ENCODE data around the gene RASAL1.

RASAL1 gene

DNA sequence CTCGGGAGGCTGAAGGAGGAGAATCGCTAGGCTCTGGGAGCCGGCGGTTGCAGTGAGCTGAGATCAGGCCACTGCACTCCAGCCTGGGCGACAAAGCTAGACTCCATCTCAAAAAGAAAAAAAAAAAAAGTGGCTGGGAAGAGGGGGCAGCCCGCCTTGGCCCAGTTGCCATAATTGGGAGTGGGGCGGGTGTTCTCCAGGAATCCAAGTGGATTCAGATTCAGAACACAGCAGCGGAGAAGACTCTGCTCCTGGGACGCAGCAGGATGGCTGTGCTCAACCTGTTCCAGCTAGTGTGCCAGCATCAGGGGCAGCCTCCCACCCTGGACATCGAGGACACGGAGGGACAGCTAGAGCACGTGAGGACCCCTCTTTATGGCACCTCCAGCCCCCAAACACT lies 19.5 kb upstream of the RASAL1 start:
- no peak overlapping the region for H3K4me3 ChIP-seq (replicated peaks; ENCODE audit: low read depth, low read length)
- TF ChIP-seq, protein P1, sequence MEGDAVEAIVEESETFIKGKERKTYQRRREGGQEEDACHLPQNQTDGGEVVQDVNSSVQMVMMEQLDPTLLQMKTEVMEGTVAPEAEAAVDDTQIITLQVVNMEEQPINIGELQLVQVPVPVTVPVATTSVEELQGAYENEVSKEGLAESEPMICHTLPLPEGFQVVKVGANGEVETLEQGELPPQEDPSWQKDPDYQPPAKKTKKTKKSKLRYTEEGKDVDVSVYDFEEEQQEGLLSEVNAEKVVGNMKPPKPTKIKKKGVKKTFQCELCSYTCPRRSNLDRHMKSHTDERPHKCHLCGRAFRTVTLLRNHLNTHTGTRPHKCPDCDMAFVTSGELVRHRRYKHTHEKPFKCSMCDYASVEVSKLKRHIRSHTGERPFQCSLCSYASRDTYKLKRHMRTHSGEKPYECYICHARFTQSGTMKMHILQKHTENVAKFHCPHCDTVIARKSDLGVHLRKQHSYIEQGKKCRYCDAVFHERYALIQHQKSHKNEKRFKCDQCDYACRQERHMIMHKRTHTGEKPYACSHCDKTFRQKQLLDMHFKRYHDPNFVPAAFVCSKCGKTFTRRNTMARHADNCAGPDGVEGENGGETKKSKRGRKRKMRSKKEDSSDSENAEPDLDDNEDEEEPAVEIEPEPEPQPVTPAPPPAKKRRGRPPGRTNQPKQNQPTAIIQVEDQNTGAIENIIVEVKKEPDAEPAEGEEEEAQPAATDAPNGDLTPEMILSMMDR (IDR thresholded peaks at IDR 0.05; ENCODE audit: low read depth, low read length, missing control alignments), result no peak
- no peak for DNase-seq (ENCODE audit: extremely low read depth, low read depth)

DNA sequence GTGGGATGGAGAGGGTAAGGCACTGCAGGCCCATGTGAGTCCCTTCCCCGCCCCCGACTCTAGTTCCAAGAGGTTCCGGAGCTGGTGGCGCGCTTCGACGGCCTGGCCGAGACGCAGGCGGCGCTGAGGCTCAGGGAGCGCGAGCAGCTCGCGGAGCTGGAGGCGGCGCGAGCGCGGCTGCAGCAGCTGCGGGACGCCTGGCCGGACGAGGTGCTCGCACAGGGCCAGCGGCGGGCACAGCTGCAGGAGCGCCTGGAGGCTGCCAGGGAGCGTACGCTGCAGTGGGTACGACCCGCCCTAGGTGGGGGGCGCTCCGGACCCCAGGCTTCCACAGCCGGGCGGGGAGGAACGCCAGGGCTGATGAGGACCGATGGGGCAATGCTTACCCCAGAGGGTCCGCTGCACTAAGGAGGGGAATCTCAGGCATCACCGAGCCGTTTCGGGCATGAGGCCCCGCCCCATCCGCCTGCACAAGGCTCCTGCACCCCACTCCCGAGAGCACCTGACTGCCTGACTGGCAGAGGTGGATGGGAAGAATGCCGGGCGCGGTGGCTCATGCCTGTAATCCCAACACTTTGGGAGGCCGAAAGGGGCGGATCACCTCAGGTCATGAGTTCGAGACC lies 18.9 kb upstream of the RASAL1 start:
- DNase-seq (ENCODE audit: extremely low read depth, low read depth), result no peak
- TF ChIP-seq, protein P1 (IDR thresholded peaks at IDR 0.05; ENCODE audit: low read depth, low read length, missing control alignments), result no peak
- no peak overlapping the region for H3K4me3 ChIP-seq (replicated peaks; ENCODE audit: low read depth, low read length)

DNA sequence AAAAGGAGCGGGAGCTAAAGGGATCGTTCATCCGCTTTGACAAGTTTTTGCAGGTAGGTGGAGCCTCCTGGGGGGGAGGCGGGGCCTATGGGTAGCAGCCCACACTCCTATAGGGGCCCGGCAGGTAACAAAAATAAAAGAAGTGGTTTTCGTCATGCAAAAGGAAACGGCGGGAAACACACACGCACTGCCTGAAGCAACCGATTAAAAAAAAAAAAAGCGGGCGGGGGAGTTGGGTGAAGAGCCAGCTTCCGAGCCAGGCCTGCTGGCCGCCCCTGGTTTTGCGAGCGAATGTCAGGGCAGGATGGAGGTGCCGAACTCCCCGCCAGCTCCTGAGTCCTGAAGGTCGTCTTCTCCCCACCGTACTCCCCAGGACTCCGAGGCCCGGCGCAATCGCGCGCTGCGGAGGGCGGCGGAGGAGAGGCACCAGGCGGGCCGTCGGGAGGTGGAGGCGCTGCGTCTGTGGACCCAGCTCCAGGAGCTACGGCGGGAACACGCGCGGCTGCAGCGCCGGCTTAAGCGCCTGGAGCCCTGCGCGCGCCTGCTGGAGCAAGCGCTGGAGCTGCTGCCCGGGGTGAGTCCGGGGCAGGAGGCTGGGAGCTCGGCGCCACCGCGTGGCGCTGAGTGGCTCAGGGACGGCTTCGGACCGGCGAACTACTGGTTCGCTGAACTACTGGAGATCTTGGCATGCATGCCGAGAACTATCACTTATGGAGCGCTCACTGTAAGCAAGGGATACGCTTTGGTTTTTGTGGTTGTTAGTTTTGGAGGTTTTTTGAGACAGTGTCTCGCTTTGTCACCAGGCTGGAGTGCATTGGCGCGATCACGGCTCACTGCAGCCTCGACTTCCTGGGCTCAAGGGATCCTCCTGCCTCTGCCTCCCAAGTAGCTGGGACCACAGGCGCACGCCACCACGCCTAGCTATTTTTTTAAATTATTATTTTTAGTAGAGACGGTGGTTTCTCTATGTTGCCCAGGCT lies 17.6 kb upstream of the RASAL1 start:
- TF ChIP-seq, protein P1 (IDR thresholded peaks at IDR 0.05; ENCODE audit: low read depth, low read length, missing control alignments), result peak; percentile 48
- DNase-seq (ENCODE audit: extremely low read depth, low read depth), result no peak
- peak overlapping the region; percentile 28 for H3K4me3 ChIP-seq (replicated peaks; ENCODE audit: low read depth, low read length)

DNA sequence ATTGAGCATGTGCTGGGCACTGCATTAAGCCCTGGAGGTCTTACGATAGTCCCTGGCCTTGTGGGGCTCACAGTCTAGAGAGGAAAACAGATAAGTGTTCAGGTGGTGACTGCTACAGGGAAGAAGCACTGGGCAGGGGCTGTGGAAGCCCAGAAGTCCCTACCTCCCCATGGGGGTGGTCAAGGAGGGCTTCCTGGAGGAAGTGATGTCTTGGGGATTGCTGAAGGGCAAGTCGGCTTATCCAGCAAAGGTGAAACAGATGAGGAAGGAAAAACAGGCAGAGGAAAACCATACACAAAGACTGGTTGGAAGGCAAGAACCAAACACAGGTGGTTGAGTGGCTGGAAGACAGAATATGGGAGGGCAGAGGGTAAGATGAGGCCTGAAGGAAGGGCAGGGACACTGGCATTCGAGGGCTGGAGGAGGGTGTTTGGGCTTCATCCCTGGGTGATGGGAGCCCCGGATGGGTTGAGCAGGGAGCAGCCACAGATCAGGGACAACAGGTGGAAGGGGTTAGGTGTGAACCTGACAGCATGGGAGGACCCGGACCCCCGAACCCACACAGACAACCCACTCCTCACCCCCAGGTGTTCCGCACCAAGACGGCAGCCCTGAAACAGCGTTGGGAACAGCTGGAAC lies 16.8 kb upstream of the RASAL1 start:
- TF ChIP-seq, protein P1 (IDR thresholded peaks at IDR 0.05; ENCODE audit: low read depth, low read length, missing control alignments), result no peak
- peak overlapping the region; percentile 28 for H3K4me3 ChIP-seq (replicated peaks; ENCODE audit: low read depth, low read length)
- no peak for DNase-seq (ENCODE audit: extremely low read depth, low read depth)

DNA sequence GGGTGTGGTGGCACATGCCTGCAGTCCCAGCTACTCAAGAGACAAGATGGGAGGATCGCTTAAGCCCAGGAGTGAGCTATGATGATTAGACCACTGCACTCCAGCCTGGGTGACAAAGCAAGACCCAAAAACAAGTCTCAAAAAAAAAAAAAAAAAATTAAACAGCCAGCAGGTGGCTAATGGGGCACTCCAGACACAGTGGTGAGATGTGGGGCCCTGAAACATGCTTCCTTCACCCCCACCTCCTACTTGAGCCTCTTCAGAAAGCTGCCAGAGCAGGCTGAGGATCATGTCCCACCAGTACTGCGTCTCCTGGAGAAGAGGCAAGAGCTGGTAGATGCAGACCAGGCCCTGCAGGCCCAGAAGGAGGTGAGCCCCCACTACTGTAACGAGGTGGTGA lies 16.1 kb upstream of the RASAL1 start:
- DNase-seq (ENCODE audit: extremely low read depth, low read depth), result no peak
- H3K4me3 ChIP-seq (replicated peaks; ENCODE audit: low read depth, low read length), result no peak overlapping the region
- TF ChIP-seq, protein P1 (IDR thresholded peaks at IDR 0.05; ENCODE audit: low read depth, low read length, missing control alignments), result no peak

DNA sequence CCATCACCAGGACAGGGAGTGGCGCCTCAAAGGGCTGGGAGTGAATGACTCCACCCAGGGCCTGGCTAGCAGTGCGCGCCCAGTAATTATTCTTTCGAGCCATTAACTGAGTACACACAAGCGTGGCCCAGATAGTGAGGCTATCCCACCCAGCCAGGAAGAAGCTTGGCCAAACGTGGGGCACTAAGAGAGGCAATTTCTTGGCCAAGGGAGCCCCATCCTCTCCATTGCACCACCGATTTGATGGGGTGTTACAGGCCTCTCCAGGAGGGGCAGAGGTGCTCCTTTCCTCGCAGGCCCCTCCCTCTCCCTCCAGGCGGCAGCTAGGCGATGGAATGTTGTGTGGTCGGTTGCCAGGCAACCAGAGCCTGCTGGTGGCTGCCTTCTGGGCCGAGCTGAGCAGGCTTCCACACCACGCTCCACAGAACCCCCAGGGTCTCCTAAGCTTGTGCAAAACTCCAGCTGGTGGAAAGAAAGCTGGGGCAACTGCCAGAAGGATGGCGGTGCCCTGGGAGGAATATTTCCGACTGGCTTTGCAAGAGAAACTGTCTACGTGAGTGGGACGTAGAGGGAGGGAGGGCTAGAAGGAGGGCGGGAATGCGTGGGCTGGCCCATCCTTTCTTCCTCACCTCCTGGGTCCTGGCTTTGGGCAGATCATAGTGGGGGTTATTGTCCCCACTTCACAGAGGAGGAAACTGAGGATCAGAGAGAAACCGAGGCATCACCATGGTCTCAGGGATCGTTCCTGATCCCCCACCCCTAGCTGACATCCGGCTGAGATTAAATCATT lies 14.0 kb upstream of the RASAL1 start, which contains the start of gene CFAP73:
TSS of gene CFAP73 (plus strand) at position 364 of the 790 bp plus-strand sequence. CDS start at position 498, 134 bp downstream.
- peak; percentile 72 for DNase-seq (ENCODE audit: extremely low read depth, low read depth)
- H3K4me3 ChIP-seq (replicated peaks; ENCODE audit: low read depth, low read length), result no peak within 1 kb of the TSS; the same call in 1 of the 2 replicates
- TF ChIP-seq, protein P1 (IDR thresholded peaks at IDR 0.05; ENCODE audit: low read depth, low read length, missing control alignments), result no peak

All from HFF-Myc (cell line).